OCI-LY3 (cell line): Measurements from ENCODE around the gene CYP24A1.

Source experiments
- CTCF ChIP-seq: fragments of 200-600, 300-600 bp; sonication (generic); IDR thresholded peaks from 2 replicates; pipeline ENCODE4 v1.5.1; 2014; ENCODE audit warnings: antibody characterized with exemption, low read length, low read depth
- EZH2phosphoT487 ChIP-seq: fragments of 200-600 bp; shearing (Covaris generic); IDR thresholded peaks from 2 replicates; pipeline ENCODE4 v1.6.1; 2018; ENCODE audit warnings: antibody characterized with exemption, mixed run types, low read depth

GRCh38 chr20:54165014-54165413 is 8.8 kb downstream of the CYP24A1 start:
- TF ChIP-seq CTCF, result no peak
- no peak for TF ChIP-seq EZH2phosphoT487
